ENCODE results near the gene MLLT1.
A peak's percentile ranks its signal among the peaks of the same experiment; 100 is the strongest.

- no peak for TF ChIP-seq CTCF (IDR thresholded peaks at IDR 0.05 in 8 of 11, conservative IDR thresholded peaks at IDR 0.05 in 3 of 11)
- TF ChIP-seq POLR2A (IDR thresholded peaks at IDR 0.05): no peak
- peak in 1 of 3 donors; percentile 53 for TF ChIP-seq POLR2AphosphoS5 (IDR thresholded peaks at IDR 0.05)
Observed at GRCh38 chr19:6221878-6222746, 57.7 kb downstream of the MLLT1 start.
